Right atrium auricular region (tissue), 2 donors: ENCODE measurements around the gene GNAO1. TPM values are rescaled to one million over a fixed set of nuclear protein-coding genes. Genes with fewer than 3 reads are reported as not detected.
"Not testable (repeated sequence)": the region's sequence is repeated elsewhere in the genome, so short reads cannot be mapped to it uniquely, and the experiment has no call there.

Source experiments
- DNase-seq: peaks from one replicate; pipeline ENCODE4 v3.0.0-alpha.2; 2019; ENCODE audit warnings: low spot score
- H3K27ac ChIP-seq, 2 donors: fragments of 200-600 bp; sonication (generic); 1 replicate in 1 of 2; 2 replicates in 1 of 2; pipeline ENCODE4 v1.5.1; 2016 to 2019
- H3K27me3 ChIP-seq, 2 donors: fragments of 200-600 bp; sonication (generic); one replicate each; pipeline versions ENCODE4 v1.5.1 to v1.6.0; 2017 to 2019
- H3K36me3 ChIP-seq: fragments of 200-600 bp; sonication (generic); one replicate; pipeline ENCODE4 v1.5.1; 2016
- H3K4me1 ChIP-seq, 2 donors: fragments of 200-600 bp; sonication (generic); one replicate each; pipeline versions ENCODE4 v1.5.1 to v1.6.0; 2017 to 2019
- H3K4me3 ChIP-seq, 2 donors: fragments of 200-600 bp; sonication (generic); 1 replicate in 1 of 2; 2 replicates in 1 of 2; pipeline ENCODE4 v1.5.1; 2017 to 2019; ENCODE audit warnings: mild to moderate bottlenecking in 1 of 2, moderate library complexity in 1 of 2
- H3K9me3 ChIP-seq, 2 donors: fragments of 200-600 bp; sonication (generic); one replicate each; pipeline ENCODE4 v1.5.1; 2019
- CTCF ChIP-seq, 2 donors: fragments of 200-600 bp; sonication (generic); IDR thresholded peaks; one replicate each; pipeline ENCODE4 v1.5.1; 2019; ENCODE audit warnings: antibody characterized with exemption in 2 of 2
- total RNA-seq, 2 donors: library from RNA; depleted of rRNA; stranded (reverse); fragments of >200 nt; gene quantifications; one replicate each; pipeline ENCODE4 v1.1.0, GENCODE V29; 2016

GNAO1 gene
- total RNA-seq, 2 donors from 2014 or later = 43.1 to 54.8 TPM

DNA sequence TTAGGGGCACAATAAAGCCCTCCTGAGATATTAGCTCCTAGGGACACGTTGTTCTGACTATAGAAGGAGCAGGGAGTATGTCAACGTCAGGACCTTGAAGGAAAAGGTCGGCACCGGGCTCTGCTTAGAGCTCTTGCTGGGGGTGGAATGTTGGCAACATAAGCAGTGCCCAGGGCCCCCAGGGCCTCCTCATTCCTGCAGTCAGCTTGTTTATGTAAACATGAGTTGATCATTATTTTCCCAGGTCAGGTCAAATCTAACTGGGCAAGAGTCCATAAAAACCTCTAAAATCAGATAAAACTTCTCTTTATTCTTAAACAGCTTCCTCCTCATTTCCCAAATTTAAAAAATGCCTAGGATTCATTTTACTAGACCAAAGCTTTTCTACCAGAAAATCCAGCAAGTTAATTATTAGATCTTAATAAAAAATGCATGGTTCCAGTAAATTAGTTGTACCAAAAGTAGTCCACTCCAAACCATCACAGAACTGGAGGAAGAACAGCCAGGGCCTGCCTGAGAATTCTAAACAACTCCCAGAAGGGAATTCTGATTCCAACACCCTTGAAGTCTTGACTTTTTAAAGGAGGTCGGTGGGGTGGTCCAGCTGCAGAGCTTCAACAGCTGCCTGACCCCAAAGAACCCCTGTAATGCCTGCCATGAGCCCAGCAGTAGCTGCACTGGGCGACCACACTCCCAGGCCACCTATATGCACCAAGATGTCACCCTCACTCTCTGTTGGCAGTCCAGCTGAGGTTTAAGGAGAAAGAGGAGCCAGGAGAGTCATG, 179.8 kb downstream of the GNAO1 start:
- Histone ChIP-seq H3K4me1 (peaks cover 0 to 18% of the 10 kb centered on the region in 2 donors), H3K27me3 (no peaks in the 10 kb centered on the region), H3K27ac (no peak overlapping the region), H3K4me3 (no peak overlapping the region), H3K9me3 (no peaks in the 10 kb centered on the region), H3K36me3 (peaks cover 38% of the 10 kb centered on the region)
- TF ChIP-seq CTCF (IDR thresholded peaks at IDR 0.05) = no peak
- no peak for DNase-seq

GRCh38 chr16:56371660-56371937, 180.3 kb downstream of the GNAO1 start:
- DNase-seq = no peak
- H3K4me1 ChIP-seq = peaks cover 0 to 18% of the 10 kb centered on the region in 2 donors
- H3K36me3 ChIP-seq = peaks cover 35% of the 10 kb centered on the region
- H3K4me3 ChIP-seq = no peak overlapping the region
- no peaks in the 10 kb centered on the region for H3K9me3 ChIP-seq
- no peaks in the 10 kb centered on the region for H3K27me3 ChIP-seq
- no peak overlapping the region for H3K27ac ChIP-seq
- no peak for TF ChIP-seq CTCF (IDR thresholded peaks at IDR 0.05)

DNA sequence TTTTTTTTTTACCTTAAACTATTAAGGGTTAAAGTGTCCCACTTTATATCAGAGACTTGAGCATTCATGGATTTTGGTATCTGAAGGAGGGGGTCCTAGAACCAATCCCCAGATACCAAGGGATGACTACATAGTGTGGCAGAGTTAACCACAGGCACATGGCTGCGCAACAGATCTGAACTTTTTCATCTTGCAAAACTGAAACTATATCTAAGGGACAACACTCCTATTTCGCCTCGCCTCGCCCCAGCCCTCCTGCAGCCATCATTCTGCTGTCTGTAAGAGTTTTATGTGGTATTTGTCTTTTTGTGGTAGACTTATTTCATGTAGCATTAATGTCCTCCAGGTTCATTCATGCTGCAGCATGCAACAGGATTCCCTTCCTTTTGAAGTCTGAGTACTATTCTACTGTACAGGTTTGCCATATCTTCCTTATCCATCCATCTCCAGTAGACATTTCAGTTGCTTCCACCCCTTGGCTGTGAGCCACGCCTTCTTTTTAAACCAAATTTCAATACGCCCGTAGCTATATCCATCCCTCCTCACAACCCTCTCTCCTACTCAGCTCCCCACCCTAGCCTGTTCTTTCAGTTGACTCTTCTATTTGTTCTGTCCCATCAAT, 180.8 kb downstream of the GNAO1 start:
- no peak for DNase-seq
- Histone ChIP-seq H3K4me3 (no peak overlapping the region), H3K36me3 (peaks cover 30% of the 10 kb centered on the region), H3K9me3 (no peaks in the 10 kb centered on the region), H3K4me1 (peaks cover 0 to 18% of the 10 kb centered on the region in 2 donors), H3K27ac (no peak overlapping the region), H3K27me3 (no peaks in the 10 kb centered on the region)
- no peak for TF ChIP-seq CTCF (IDR thresholded peaks at IDR 0.05)

GRCh38 chr16:56373003-56373402, 181.7 kb downstream of the GNAO1 start:
- Histone ChIP-seq H3K4me3 (no peak overlapping the region), H3K4me1 (peaks cover 0 to 18% of the 10 kb centered on the region in 2 donors), H3K27ac (no peak overlapping the region), H3K9me3 (no peaks in the 10 kb centered on the region), H3K36me3 (peaks cover 24% of the 10 kb centered on the region), H3K27me3 (no peaks in the 10 kb centered on the region)
- no peak for DNase-seq
- no peak for TF ChIP-seq CTCF (IDR thresholded peaks at IDR 0.05)

- not testable (repeated sequence) for H3K27me3 ChIP-seq, H3K27ac ChIP-seq, H3K9me3 ChIP-seq, H3K4me3 ChIP-seq, DNase-seq
- Histone ChIP-seq H3K36me3 (peaks cover 31% of the 10 kb centered on the region), H3K4me1 (peaks cover 0 to 11% of the 10 kb centered on the region in 2 donors)
Measured at GRCh38 chr16:56375792-56376191, 184.5 kb downstream of the GNAO1 start.

DNA sequence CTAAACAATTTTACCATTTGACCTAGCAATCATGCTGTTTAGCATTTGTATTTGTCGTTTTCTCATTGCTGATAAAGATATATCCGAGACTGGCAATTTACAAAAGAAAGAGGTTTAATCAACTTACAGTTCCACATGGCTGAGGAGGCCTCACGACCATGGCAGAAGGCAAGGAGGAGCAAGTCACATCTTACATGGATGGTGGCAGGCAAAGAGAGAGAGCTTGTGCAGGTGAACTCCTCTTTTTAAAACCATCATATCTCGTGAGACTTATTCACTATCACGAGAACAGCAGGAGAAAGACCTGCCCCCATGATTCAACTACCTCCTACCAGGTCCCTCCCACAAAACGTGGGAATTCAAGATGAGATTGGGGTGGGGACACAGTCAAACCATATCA, 187.8 kb downstream of the GNAO1 start:
- not testable (repeated sequence) for H3K27ac ChIP-seq, DNase-seq, H3K27me3 ChIP-seq, H3K4me1 ChIP-seq, H3K4me3 ChIP-seq
- Histone ChIP-seq H3K36me3 (peaks cover 55% of the 10 kb centered on the region), H3K9me3 (peaks cover 0 to 14% of the 10 kb centered on the region in 2 donors)

- H3K27ac ChIP-seq, H3K4me3 ChIP-seq, H3K4me1 ChIP-seq, H3K27me3 ChIP-seq, DNase-seq: not testable (repeated sequence)
- H3K36me3 ChIP-seq = peaks cover 74% of the 10 kb centered on the region
- H3K9me3 ChIP-seq = peaks cover 0 to 14% of the 10 kb centered on the region in 2 donors
Measured at GRCh38 chr16:56380778-56381485, 189.6 kb downstream of the GNAO1 start.
